Panc1 (cell line): Measurements from ENCODE around the gene PLPP7. TPM values are rescaled to one million over a fixed set of nuclear protein-coding genes. Genes with fewer than 3 reads are reported as not detected.

Experiments used
- ATAC-seq: fragments of 200-7000 bp; cut with Tn5 transposase; 2 replicates; pipeline ENCODE4 v1.9.1; 2020; ENCODE audit warnings: mild to moderate bottlenecking, moderate library complexity
- BruUV-seq: library from RNA; stranded (reverse); fragments of 400-500 nt; replicated peaks from 2 replicates; lab custom pipeline; 2021; lab: Mats Ljungman, UMichigan
- CTCF ChIA-PET: fragments of 300-600 bp; sonication (Branson Sonifier 250); formaldehyde crosslinking; loops from one replicate; lab custom pipeline; 2022; ENCODE audit warnings: antibody characterized with exemption; lab: Charles Lee
- POLR2A ChIA-PET: fragments of 300-600 bp; sonication (Branson Sonifier 250); formaldehyde crosslinking; loops from one replicate; lab custom pipeline; 2022; ENCODE audit warnings: antibody characterized with exemption; lab: Charles Lee
- DNase-seq: peaks from one replicate; pipeline ENCODE4 v3.0.0-alpha.2; 2010; ENCODE audit warnings: low read depth, low spot score
- H3K27ac ChIP-seq: 2 replicates; pipeline ENCODE4 v1.5.1; 2011; ENCODE audit warnings: mild to moderate bottlenecking, low read length, inconsistent platforms
- H3K27me3 ChIP-seq: fragments of 200-500 bp; sonication (Bioruptor generic); 2 replicates; pipeline ENCODE4 v1.6.0; 2014; ENCODE audit warnings: low read length, inconsistent platforms; ENCODE audit not compliant: control insufficient read depth, insufficient read depth
- H3K36me3 ChIP-seq: fragments of 200-500 bp; sonication (Bioruptor generic); 2 replicates; pipeline ENCODE4 v1.5.1; 2014; ENCODE audit warnings: inconsistent platforms, mild to moderate bottlenecking, low read length, moderate library complexity; ENCODE audit not compliant: control insufficient read depth, insufficient read depth
- H3K4me1 ChIP-seq: 2 replicates; pipeline ENCODE4 v1.5.1; 2011; ENCODE audit warnings: inconsistent platforms, mild to moderate bottlenecking, low read length, moderate library complexity; ENCODE audit not compliant: control insufficient read depth, insufficient read depth
- H3K4me3 ChIP-seq, 2 experiments: 2 replicates each; pipeline ENCODE4 v1.5.1; 2011 to 2012; ENCODE audit warnings: low read depth in 2 of 2, low read length in 2 of 2, mild to moderate bottlenecking in 2 of 2, inconsistent platforms in 1 of 2, moderate library complexity in 1 of 2
- H3K9me3 ChIP-seq: fragments of 200-500 bp; sonication (Bioruptor generic); 2 replicates; pipeline ENCODE4 v1.5.1; 2014; ENCODE audit warnings: low read depth, mild to moderate bottlenecking, inconsistent platforms, low read length, moderate library complexity; ENCODE audit not compliant: control insufficient read depth, insufficient read depth
- CTCF ChIP-seq: fragments of 450-650 bp; IDR thresholded peaks from 2 replicates; pipeline ENCODE4 v1.5.1; 2017; ENCODE audit warnings: mild to moderate bottlenecking
- POLR2AphosphoS5 ChIP-seq: IDR thresholded peaks from 2 replicates; pipeline ENCODE4 v1.6.1; 2012; ENCODE audit warnings: mild to moderate bottlenecking, low read depth, low read length, moderate library complexity
- REST ChIP-seq, 2 experiments: IDR thresholded peaks; 2 replicates each; pipeline ENCODE4 v1.6.1; 2011 to 2012; ENCODE audit warnings: low read depth in 2 of 2, control low read depth in 1 of 2, low read length in 1 of 2, mild to moderate bottlenecking in 1 of 2, moderate library complexity in 1 of 2; ENCODE audit not compliant: insufficient read depth in 1 of 2
- SIN3A ChIP-seq: IDR thresholded peaks from 2 replicates; pipeline ENCODE4 v1.6.1; 2012; ENCODE audit warnings: low read depth, mild to moderate bottlenecking, low read length, moderate library complexity, borderline replicate concordance; ENCODE audit not compliant: insufficient read depth
- TCF7L2 ChIP-seq: IDR thresholded peaks from 2 replicates; pipeline ENCODE4 v1.6.1; 2011; ENCODE audit warnings: mild to moderate bottlenecking, low read depth, low read length, inconsistent platforms
- in situ Hi-C: cut with HindIII; loops from 2 replicates; pipeline ENCODE4 v1.10.0; 2016; ENCODE audit warnings: low sequenced_read_pairs, low pct_unique_long_range_greater_than_20kb
- intact Hi-C: fragments of 100-400 bp; cut with micrococcal nuclease; formaldehyde crosslinking; loops from one replicate; pipeline ENCODE4 v1.10.0; 2022; ENCODE audit not compliant: unreplicated experiment
- total RNA-seq: library from RNA; stranded (reverse); gene quantifications from one replicate; pipeline ENCODE4 v1.2.1, GENCODE V29; 2021; ENCODE audit not compliant: unreplicated experiment

PLPP7 gene
- total RNA-seq, 1 experiment from 2014 or later: 3.3 TPM

- no peak for DNase-seq
- no peak overlapping the region for H3K27ac ChIP-seq
- in situ Hi-C loops: no loop called here
- POLR2A ChIA-PET: no interaction called here
- H3K9me3 ChIP-seq: no peaks in the 10 kb centered on the region
- no TSS peak for BruUV-seq
- no peaks in the 10 kb centered on the region for H3K36me3 ChIP-seq
- ATAC-seq: no peak
- no peaks in the 10 kb centered on the region for H3K27me3 ChIP-seq
- no peak for TF ChIP-seq CTCF
- no peak for TF ChIP-seq TCF7L2
- TF ChIP-seq REST (IDR thresholded peaks at IDR 0.05; ENCODE audit: insufficient read depth in 1 of 2, low read depth in 2 of 2, low read length in 1 of 2): no peak
- no peak for TF ChIP-seq POLR2AphosphoS5
- TF ChIP-seq SIN3A: no peak
- CTCF ChIA-PET: no interaction called here
- H3K4me3 ChIP-seq: no peak overlapping the region; a peak in 2 of 4 replicates
- H3K4me1 ChIP-seq: no peaks in the 10 kb centered on the region; the same call in 1 of the 2 replicates
- intact Hi-C loops: no loop called here
These were observed 1.3 kb downstream of the PLPP7 start for GRCh38 chr9:131290767-131291370.

GRCh38 chr9:131291795-131292315 lies 2.3 kb downstream of the PLPP7 start:
- in situ Hi-C loops: no loop called here
- Histone ChIP-seq H3K4me3 (no peak overlapping the region), H3K36me3 (no peaks in the 10 kb centered on the region), H3K27ac (no peak overlapping the region), H3K4me1 (no peaks in the 10 kb centered on the region; the same call in 1 of the 2 replicates), H3K27me3 (no peaks in the 10 kb centered on the region), H3K9me3 (no peaks in the 10 kb centered on the region)
- no peak for TF ChIP-seq SIN3A
- TF ChIP-seq POLR2AphosphoS5: no peak
- no peak for TF ChIP-seq TCF7L2
- TF ChIP-seq CTCF: no peak
- no peak for TF ChIP-seq REST (IDR thresholded peaks at IDR 0.05; ENCODE audit: insufficient read depth in 1 of 2, low read depth in 2 of 2, low read length in 1 of 2)
- intact Hi-C loops: no loop called here
- ChIA-PET CTCF (no interaction called here), POLR2A (no interaction called here)
- ATAC-seq (no peak), DNase-seq (no peak)
- BruUV-seq: no TSS peak
